Kidney (tissue), 14 donors: ENCODE measurements around the gene TMEM170B. TPM values are rescaled to one million over a fixed set of nuclear protein-coding genes. Genes with fewer than 3 reads are reported as not detected.
"Not testable (repeated sequence)": the region's sequence is repeated elsewhere in the genome, so short reads cannot be mapped to it uniquely, and the experiment has no call there.

Experiments
- DNase-seq, 5 donors: peaks; one replicate each; pipeline ENCODE4 v3.0.0-alpha.2; 2013 to 2020
- FAIRE-seq: peaks from 2 replicates; lab custom pipeline; 2012; peaks lifted over from hg19 to GRCh38; lab: Jason Lieb, UNC
- H3K27ac ChIP-seq, 2 donors: one replicate each; pipeline ENCODE4 v1.7.0; 2013; ENCODE audit warnings: low read depth in 2 of 2, low read length in 2 of 2, inconsistent platforms in 1 of 2
- H3K27me3 ChIP-seq: one replicate; pipeline ENCODE4 v1.7.1; 2013; ENCODE audit warnings: low read length, inconsistent platforms; ENCODE audit not compliant: control insufficient read depth, insufficient read depth
- H3K36me3 ChIP-seq, 3 donors: one replicate each; pipeline versions ENCODE4 v1.7.0 to v1.7.1; 2013; ENCODE audit warnings: low read length in 3 of 3, control low read depth in 1 of 3, inconsistent platforms in 1 of 3; ENCODE audit not compliant: insufficient read depth in 3 of 3, control insufficient read depth in 2 of 3
- H3K4me1 ChIP-seq, 3 donors: one replicate each; pipeline versions ENCODE4 v1.7.0 to v1.7.1; 2013; ENCODE audit warnings: low read length in 3 of 3, inconsistent platforms in 1 of 3, low read depth in 1 of 3; ENCODE audit not compliant: control insufficient read depth in 2 of 3, insufficient read depth in 2 of 3
- H3K4me3 ChIP-seq, 3 donors: one replicate each; pipeline versions ENCODE4 v1.7.0 to v1.8.1; 2013; ENCODE audit warnings: low read length in 3 of 3, control low read depth in 1 of 3, inconsistent platforms in 1 of 3
- H3K9ac ChIP-seq, 3 donors: one replicate each; pipeline versions ENCODE4 v1.7.0 to v1.7.1; 2013; ENCODE audit warnings: low read length in 3 of 3, control low read depth in 1 of 3, inconsistent platforms in 1 of 3
- H3K9me3 ChIP-seq, 3 donors: one replicate each; pipeline versions ENCODE4 v1.7.0 to v1.7.1; 2013; ENCODE audit warnings: low read length in 3 of 3, control low read depth in 1 of 3, inconsistent platforms in 1 of 3; ENCODE audit not compliant: control insufficient read depth in 2 of 3, insufficient read depth in 1 of 3
- intact Hi-C: fragments of 100-400 bp; cut with DNase I; formaldehyde crosslinking; loops from one replicate; pipeline ENCODE4 v1.11.1; 2022
- polyA plus RNA-seq: library from polyadenylated mRNA; stranded (reverse); fragments of 350-450 nt; fragmentation: Illumina TruSeq; extraction: RNeasy Lipid Tissue Mini Kit (QIAGEN cat#74804); gene quantifications from one replicate; pipeline ENCODE4 v1.2.3, GENCODE V29; 2014; ENCODE audit warnings: low read depth, low replicate concordance; ENCODE audit not compliant: insufficient read depth
- total RNA-seq: library from RNA; stranded (reverse); fragmentation: NEBNext Ultra II Directional; extraction: Animal tissue kit (Norgen Biotek cat#: 25700); gene quantifications from one replicate; pipeline ENCODE4 v1.2.1, GENCODE V29; 2021
- TF ChIP-seq, protein P1 (sequence below): IDR thresholded peaks from 3 replicates; pipeline ENCODE4 v1.5.1; 2012; ENCODE audit warnings: mild to moderate bottlenecking, moderate library complexity, borderline replicate concordance; ENCODE audit not compliant: insufficient read depth; ENCODE audit errors: extremely low read depth
- donor health status: control.
- donor health status: control.
- donor health status: control.
- donor health status: control.
- donor health status: control.
- donor health status: DM: yes; HTN: yes; CAD: no.
- donor health status: Normal renal cell carcinoma (clear cell type).

TMEM170B gene
- total and polyA plus RNA-seq, 2 donors from 2014 or later: 2.7 to 3.7 TPM

DNA sequence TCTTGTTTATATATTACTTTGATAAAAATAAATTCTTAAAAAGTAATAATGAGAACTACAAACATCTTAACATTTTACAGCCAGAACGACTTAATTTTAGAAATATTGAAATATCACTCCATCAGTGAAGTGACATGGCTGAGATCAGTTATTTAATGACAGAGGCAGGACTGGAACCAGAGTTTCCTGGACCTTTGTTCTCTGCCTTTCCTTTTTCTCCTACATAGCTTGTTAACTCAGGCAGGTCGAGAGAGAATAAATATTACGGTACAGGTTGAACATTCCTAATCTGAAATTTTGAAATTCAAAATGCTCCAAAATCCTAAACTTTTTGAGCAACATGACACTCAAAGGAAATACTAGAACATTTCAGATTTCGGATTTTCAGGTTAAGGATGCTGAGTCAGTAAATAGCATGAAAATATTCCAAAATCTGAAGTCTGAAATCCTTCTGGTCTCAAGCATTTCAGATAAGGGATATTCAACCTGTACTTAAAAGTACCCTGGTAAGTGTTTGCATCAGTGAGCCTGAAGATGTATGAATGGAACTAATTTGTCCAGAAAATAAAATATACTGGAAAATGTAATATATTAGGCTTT, 6.5 kb downstream of the TMEM170B start:
- DNase-seq: no peak
- FAIRE-seq: no peak
- TF ChIP-seq, protein P1, sequence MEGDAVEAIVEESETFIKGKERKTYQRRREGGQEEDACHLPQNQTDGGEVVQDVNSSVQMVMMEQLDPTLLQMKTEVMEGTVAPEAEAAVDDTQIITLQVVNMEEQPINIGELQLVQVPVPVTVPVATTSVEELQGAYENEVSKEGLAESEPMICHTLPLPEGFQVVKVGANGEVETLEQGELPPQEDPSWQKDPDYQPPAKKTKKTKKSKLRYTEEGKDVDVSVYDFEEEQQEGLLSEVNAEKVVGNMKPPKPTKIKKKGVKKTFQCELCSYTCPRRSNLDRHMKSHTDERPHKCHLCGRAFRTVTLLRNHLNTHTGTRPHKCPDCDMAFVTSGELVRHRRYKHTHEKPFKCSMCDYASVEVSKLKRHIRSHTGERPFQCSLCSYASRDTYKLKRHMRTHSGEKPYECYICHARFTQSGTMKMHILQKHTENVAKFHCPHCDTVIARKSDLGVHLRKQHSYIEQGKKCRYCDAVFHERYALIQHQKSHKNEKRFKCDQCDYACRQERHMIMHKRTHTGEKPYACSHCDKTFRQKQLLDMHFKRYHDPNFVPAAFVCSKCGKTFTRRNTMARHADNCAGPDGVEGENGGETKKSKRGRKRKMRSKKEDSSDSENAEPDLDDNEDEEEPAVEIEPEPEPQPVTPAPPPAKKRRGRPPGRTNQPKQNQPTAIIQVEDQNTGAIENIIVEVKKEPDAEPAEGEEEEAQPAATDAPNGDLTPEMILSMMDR: no peak

DNA sequence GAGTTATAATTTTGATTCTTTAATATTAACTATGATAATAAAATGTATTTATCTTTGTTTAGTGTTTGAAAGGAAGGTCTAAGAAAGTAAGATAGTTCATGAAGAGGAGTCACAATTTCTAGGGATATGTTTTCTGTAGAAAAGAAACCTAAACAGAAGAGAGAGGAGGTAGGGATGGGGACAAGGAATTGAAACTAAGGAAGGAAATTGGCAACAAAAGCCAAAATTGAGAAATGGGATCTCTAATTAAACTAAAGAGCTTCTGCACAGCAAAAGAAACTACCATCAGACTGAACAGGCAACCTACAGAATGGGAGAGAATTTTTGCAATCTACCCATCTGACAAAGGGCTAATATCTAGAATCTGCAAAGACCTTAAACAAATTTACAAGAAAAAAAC, 10.3 kb downstream of the TMEM170B start:
- DNase-seq, H3K27me3 ChIP-seq, H3K9me3 ChIP-seq, H3K4me3 ChIP-seq, H3K27ac ChIP-seq, H3K4me1 ChIP-seq, intact Hi-C loops, H3K9ac ChIP-seq, H3K36me3 ChIP-seq, FAIRE-seq: not testable (repeated sequence)

More for the DNA sequence above, 6.5 kb downstream of the TMEM170B start:
- Histone ChIP-seq H3K27me3 (no peaks in the 10 kb centered on the region), H3K27ac (no peak overlapping the region), H3K4me1 (no peaks in the 10 kb centered on the region), H3K9ac (no peak overlapping the region), H3K4me3 (no peak overlapping the region), H3K36me3 (no peaks in the 10 kb centered on the region), H3K9me3 (no peaks in the 10 kb centered on the region)
- intact Hi-C loops: no loop called here

DNA sequence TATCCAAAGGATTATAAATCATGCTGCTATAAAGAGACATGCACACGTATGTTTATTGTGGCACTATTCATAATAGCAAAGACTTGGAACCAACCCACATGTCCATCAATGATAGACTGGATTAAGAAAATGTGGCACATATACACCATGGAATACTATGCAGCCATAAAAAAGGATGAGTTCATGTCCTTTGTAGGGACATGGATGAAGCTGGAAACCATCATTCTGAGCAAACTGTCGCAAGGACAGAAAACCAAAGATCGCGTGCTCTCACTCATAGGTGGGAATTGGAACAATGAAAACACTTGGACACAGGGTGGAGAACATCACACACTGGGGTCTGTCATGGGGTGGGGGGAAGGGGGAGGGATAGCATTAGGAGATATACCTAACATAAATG, 11.0 kb downstream of the TMEM170B start:
- FAIRE-seq, H3K36me3 ChIP-seq, H3K9me3 ChIP-seq, H3K27me3 ChIP-seq, H3K9ac ChIP-seq, H3K27ac ChIP-seq, DNase-seq, H3K4me3 ChIP-seq, intact Hi-C loops, H3K4me1 ChIP-seq: not testable (repeated sequence)

DNA sequence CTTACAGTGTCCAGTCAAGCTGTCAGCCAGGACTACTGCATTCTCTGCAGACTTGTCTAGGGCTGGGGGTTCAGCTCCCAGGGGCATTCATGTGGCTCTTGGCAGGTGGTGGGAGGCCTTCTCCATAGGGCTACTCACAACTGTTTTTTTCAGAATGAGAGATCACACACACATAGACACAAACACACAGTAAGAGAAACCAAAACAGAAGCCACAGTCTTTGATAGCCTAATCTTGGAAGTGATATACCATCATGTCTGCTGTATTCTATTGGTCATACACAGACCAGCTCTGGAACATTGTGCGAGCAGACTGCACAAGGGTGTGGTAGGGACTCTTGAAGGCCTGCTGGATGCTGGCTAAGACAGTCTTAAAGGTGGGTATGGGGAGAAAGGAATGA, 13.5 kb downstream of the TMEM170B start:
- intact Hi-C loops: no loop called here
- H3K27ac ChIP-seq: no peak overlapping the region
- H3K9me3 ChIP-seq: no peaks in the 10 kb centered on the region
- peaks cover 0 to 3% (median 0%) of the 10 kb centered on the region in 3 donors for H3K4me1 ChIP-seq
- FAIRE-seq (no peak), DNase-seq (no peak)
- H3K9ac ChIP-seq: no peak overlapping the region
- no peaks in the 10 kb centered on the region for H3K27me3 ChIP-seq
- TF ChIP-seq, protein P1: no peak
- no peaks in the 10 kb centered on the region for H3K36me3 ChIP-seq
- no peak overlapping the region for H3K4me3 ChIP-seq
